ENCODE measurements around the gene BICD1. TPM values are rescaled to one million over a fixed set of nuclear protein-coding genes. Genes with fewer than 3 reads are reported as not detected.
A peak's percentile ranks its signal among the peaks of the same experiment; 100 is the strongest.

The BICD1 gene
- total and polyA plus RNA-seq, 12 donors = 2.5 to 14.7 (median 9.2) TPM

DNA sequence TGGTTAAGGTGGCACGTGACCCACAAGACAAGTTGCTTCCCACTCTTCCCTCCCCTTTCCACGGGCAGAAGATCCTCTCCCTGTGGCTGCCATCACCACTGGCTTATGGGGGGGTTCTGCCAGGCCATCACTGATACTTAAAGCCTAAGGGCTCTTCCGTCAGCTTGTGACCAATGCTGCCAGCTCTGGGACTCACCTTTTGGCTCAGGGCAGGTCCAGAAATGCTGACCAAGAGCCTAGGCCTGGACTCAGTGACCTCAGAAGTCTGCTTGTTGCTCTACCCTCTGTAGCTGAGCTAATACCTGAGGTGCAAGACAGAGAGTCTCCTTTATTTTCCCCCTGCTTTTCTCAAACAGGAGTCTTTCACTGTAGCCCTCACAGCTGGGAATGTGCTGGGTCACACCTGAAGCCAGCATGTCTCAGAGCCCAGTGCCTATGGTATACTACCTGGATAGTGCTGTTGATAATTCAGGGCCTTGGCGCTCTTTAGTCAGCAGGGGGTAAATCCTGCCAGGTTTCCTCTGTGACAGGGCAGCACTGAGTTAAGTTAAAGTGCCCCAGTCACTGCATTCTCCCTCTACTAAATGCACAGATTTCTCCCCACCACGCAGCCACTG lies 312.4 kb downstream of the BICD1 start:
- intact Hi-C loops (cut with DNase I) = no loop called here
- Histone ChIP-seq H3K4me3 (no peak overlapping the region), H3K4me1 (peaks cover 4 to 29% (median 11%) of the 10 kb centered on the region in 9 donors), H3K27ac (no peak overlapping the region), H3K36me3 (no peaks in the 10 kb centered on the region), H3K27me3 (no peaks in the 10 kb centered on the region), H3K9me3 (peaks cover 0 to 4% (median 0%) of the 10 kb centered on the region in 11 donors)
- whole genome bisulfite sequencing, 2 donors = 76 to 85% methylated on average over 5 of the region's 5 CpGs
- ATAC-seq (peak in 1 of 8 donors; percentile 15), DNase-seq (no peak)
- TF ChIP-seq, protein P1, sequence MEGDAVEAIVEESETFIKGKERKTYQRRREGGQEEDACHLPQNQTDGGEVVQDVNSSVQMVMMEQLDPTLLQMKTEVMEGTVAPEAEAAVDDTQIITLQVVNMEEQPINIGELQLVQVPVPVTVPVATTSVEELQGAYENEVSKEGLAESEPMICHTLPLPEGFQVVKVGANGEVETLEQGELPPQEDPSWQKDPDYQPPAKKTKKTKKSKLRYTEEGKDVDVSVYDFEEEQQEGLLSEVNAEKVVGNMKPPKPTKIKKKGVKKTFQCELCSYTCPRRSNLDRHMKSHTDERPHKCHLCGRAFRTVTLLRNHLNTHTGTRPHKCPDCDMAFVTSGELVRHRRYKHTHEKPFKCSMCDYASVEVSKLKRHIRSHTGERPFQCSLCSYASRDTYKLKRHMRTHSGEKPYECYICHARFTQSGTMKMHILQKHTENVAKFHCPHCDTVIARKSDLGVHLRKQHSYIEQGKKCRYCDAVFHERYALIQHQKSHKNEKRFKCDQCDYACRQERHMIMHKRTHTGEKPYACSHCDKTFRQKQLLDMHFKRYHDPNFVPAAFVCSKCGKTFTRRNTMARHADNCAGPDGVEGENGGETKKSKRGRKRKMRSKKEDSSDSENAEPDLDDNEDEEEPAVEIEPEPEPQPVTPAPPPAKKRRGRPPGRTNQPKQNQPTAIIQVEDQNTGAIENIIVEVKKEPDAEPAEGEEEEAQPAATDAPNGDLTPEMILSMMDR (IDR thresholded peaks at IDR 0.05) = no peak

GRCh38 chr12:32419520-32419960 lies 312.9 kb downstream of the BICD1 start:
- Histone ChIP-seq H3K9me3 (peaks cover 0 to 5% (median 0%) of the 10 kb centered on the region in 11 donors), H3K27ac (no peak overlapping the region), H3K27me3 (no peaks in the 10 kb centered on the region), H3K4me1 (peaks cover 4 to 29% (median 11%) of the 10 kb centered on the region in 9 donors), H3K36me3 (no peaks in the 10 kb centered on the region), H3K4me3 (no peak overlapping the region)
- DNase-seq (no peak), ATAC-seq (peak in 6 of 8 donors; percentile 33 to 79 (median 54))
- intact Hi-C loops (cut with DNase I) = no loop called here
- TF ChIP-seq, protein P1 (IDR thresholded peaks at IDR 0.05) = no peak
- WGBS, 2 donors = 22 to 36% methylated on average over 2 of the region's 2 CpGs

- Histone ChIP-seq H3K9me3 (peaks cover 0 to 6% (median 0%) of the 10 kb centered on the region in 11 donors), H3K36me3 (no peaks in the 10 kb centered on the region), H3K4me1 (peaks cover 4 to 29% (median 11%) of the 10 kb centered on the region in 9 donors), H3K4me3 (no peak overlapping the region), H3K27ac (no peak overlapping the region), H3K27me3 (no peaks in the 10 kb centered on the region)
- TF ChIP-seq, protein P1 (IDR thresholded peaks at IDR 0.05) = no peak
- no peak for ATAC-seq
- 88 to 90% methylated on average over 2 of the region's 2 CpGs for WGBS, 2 donors
- intact Hi-C loops (cut with DNase I) = no loop called here
- no peak for DNase-seq
Measured at GRCh38 chr12:32420356-32420755, 313.7 kb downstream of the BICD1 start.

- ATAC-seq (no peak), DNase-seq (no peak)
- Histone ChIP-seq H3K27me3 (no peaks in the 10 kb centered on the region), H3K9me3 (peaks cover 0 to 24% (median 0%) of the 10 kb centered on the region in 11 donors), H3K27ac (peak overlapping the region in 1 of 10 donors; percentile 57), H3K4me3 (no peak overlapping the region), H3K4me1 (peaks cover 4 to 29% (median 11%) of the 10 kb centered on the region in 9 donors), H3K36me3 (no peaks in the 10 kb centered on the region)
- intact Hi-C loops (cut with DNase I) = no loop called here
- TF ChIP-seq, protein P1 (IDR thresholded peaks at IDR 0.05) = no peak
Measured at GRCh38 chr12:32423559-32423958, 316.9 kb downstream of the BICD1 start.
